GM23338 (cell line): ENCODE measurements around the gene GSTP1.

ENCODE experiments used
- CREB1 ChIP-seq: fragments of 250-450 bp; sonication (Bioruptor Pico); IDR thresholded peaks from 2 replicates; pipeline ENCODE4 v1.5.0; 2020; ENCODE audit warnings: low read depth, mild to moderate bottlenecking, moderate library complexity
- CTCF ChIP-seq, 2 experiments: fragments of 200-600 bp in 1 of 2; sonication (generic) in 1 of 2; conservative IDR thresholded peaks; 2 replicates each; pipeline versions ENCODE4 v1.5.1 to v1.6.1; 2016 to 2017; ENCODE audit warnings: antibody characterized with exemption in 2 of 2, low read depth in 2 of 2, mild to moderate bottlenecking in 2 of 2, moderate library complexity in 1 of 2
- EZH2 ChIP-seq: fragments of 200-600 bp; sonication (generic); IDR thresholded peaks from one replicate; pipeline ENCODE4 v1.8.0; 2017; ENCODE audit warnings: antibody characterized with exemption, mild to moderate bottlenecking, low read depth; ENCODE audit not compliant: unreplicated experiment
- POLR2AphosphoS5 ChIP-seq: IDR thresholded peaks from 2 replicates; pipeline ENCODE4 v1.6.1; 2016; ENCODE audit warnings: antibody characterized with exemption, low read depth

GRCh38 chr11:67608486-67608885 lies 24.9 kb downstream of the GSTP1 start:
- TF ChIP-seq CTCF (conservative IDR thresholded peaks at IDR 0.05; ENCODE audit: low read depth in 2 of 2) (no peak), EZH2 (no peak), POLR2AphosphoS5 (no peak), CREB1 (CRISPR knock-in tag) (no peak)
